IMR-90 (cell line): ENCODE data around the gene RHOD. TPM values are rescaled to one million over a fixed set of nuclear protein-coding genes. Genes with fewer than 3 reads are reported as not detected.

ENCODE experiments used
- ATAC-seq: fragments of 200-7000 bp; cut with Tn5 transposase; 2 replicates; pipeline ENCODE4 v1.9.1; 2020; ENCODE audit warnings: low read depth, mild to moderate bottlenecking, moderate library complexity
- BruUV-seq: library from RNA; stranded (reverse); fragments of 400-500 nt; replicated peaks from 2 replicates; lab custom pipeline; 2021; lab: Mats Ljungman, UMichigan
- CTCF ChIA-PET: fragments of 300-600 bp; formaldehyde crosslinking; extraction: SDS; loops from one replicate; lab custom pipeline; 2021; ENCODE audit warnings: antibody characterized with exemption; lab: Yijun Ruan, JAX
- POLR2A ChIA-PET: fragments of 300-600 bp; sonication (Branson Sonifier 250); formaldehyde crosslinking; loops from one replicate; lab custom pipeline; 2022; ENCODE audit warnings: antibody characterized with exemption; ENCODE audit not compliant: unreplicated experiment; lab: Charles Lee
- DNase-seq: peaks from one replicate; pipeline ENCODE4 v3.0.0; 2013
- H2AFZ ChIP-seq: replicated peaks from 2 replicates; pipeline ENCODE3; 2013; ENCODE audit warnings: low read length, mild to moderate bottlenecking; ENCODE audit not compliant: poor library complexity
- H2AK5ac ChIP-seq: 2 replicates; pipeline ENCODE4 v1.6.1; 2013; ENCODE audit warnings: low read depth, low read length, inconsistent platforms
- H2AK9ac ChIP-seq: replicated peaks from 2 replicates; pipeline ENCODE3; 2013; ENCODE audit warnings: mild to moderate bottlenecking, low read depth, low read length, moderate library complexity; ENCODE audit not compliant: poor library complexity
- H2BK120ac ChIP-seq: 2 replicates; pipeline ENCODE4 v1.6.1; 2013; ENCODE audit warnings: low read depth, low read length, inconsistent platforms
- H2BK15ac ChIP-seq: 3 replicates; pipeline ENCODE4 v1.6.1; 2013; ENCODE audit warnings: low read depth, low read length, inconsistent platforms
- H2BK20ac ChIP-seq: 2 replicates; pipeline ENCODE4 v1.6.1; 2013; ENCODE audit warnings: low read depth, mild to moderate bottlenecking, inconsistent platforms, low read length, moderate library complexity
- H2BK5ac ChIP-seq: 2 replicates; pipeline ENCODE4 v1.6.1; 2013; ENCODE audit warnings: mild to moderate bottlenecking, low read depth, low read length, inconsistent platforms; ENCODE audit not compliant: poor library complexity, severe bottlenecking
- H3K14ac ChIP-seq: replicated peaks from 2 replicates; pipeline ENCODE4 v1.6.1; 2013; ENCODE audit warnings: low read depth, low read length, inconsistent platforms
- H3K18ac ChIP-seq: 2 replicates; pipeline ENCODE4 v1.6.1; 2013; ENCODE audit warnings: low read depth, low read length, control low read depth
- H3K23ac ChIP-seq: 2 replicates; pipeline ENCODE4 v1.6.1; 2013; ENCODE audit warnings: low read depth, low read length, inconsistent platforms
- H3K27ac ChIP-seq: 2 replicates; pipeline ENCODE4 v1.5.1; 2013; ENCODE audit warnings: mild to moderate bottlenecking, control low read depth, low read length; ENCODE audit not compliant: insufficient read depth
- H3K27me3 ChIP-seq: 2 replicates; pipeline ENCODE4 v1.6.1; 2013; ENCODE audit warnings: low read length; ENCODE audit not compliant: control insufficient read depth, insufficient read depth
- H3K36me3 ChIP-seq: 2 replicates; pipeline ENCODE4 v1.6.1; 2013; ENCODE audit warnings: low read length, mixed read lengths; ENCODE audit not compliant: control insufficient read depth, insufficient read depth
- H3K4ac ChIP-seq: 2 replicates; pipeline ENCODE4 v1.6.1; 2013; ENCODE audit warnings: low read depth, low read length, inconsistent platforms
- H3K4me1 ChIP-seq: 2 replicates; pipeline ENCODE4 v1.6.1; 2013; ENCODE audit warnings: low read length, mixed read lengths; ENCODE audit not compliant: control insufficient read depth, insufficient read depth
- H3K4me2 ChIP-seq: 2 replicates; pipeline ENCODE4 v1.6.1; 2013; ENCODE audit warnings: low read depth, mild to moderate bottlenecking, control low read depth, low read length, moderate library complexity
- H3K4me3 ChIP-seq: 2 replicates; pipeline ENCODE4 v1.5.1; 2013; ENCODE audit warnings: low read depth, mild to moderate bottlenecking, control low read depth, low read length, moderate library complexity; ENCODE audit not compliant: insufficient read depth
- H3K56ac ChIP-seq: 2 replicates; pipeline ENCODE4 v1.6.1; 2013; ENCODE audit warnings: low read length, inconsistent platforms; ENCODE audit not compliant: insufficient read depth; ENCODE audit errors: extremely low read depth
- H3K79me1 ChIP-seq, 2 experiments: 2 replicates each; pipeline ENCODE4 v1.6.1; 2013; ENCODE audit warnings: low read length in 2 of 2, inconsistent platforms in 1 of 2, low read depth in 1 of 2
- H3K9ac ChIP-seq: 2 replicates; pipeline ENCODE4 v1.6.1; 2013; ENCODE audit warnings: low read depth, low read length, control low read depth
- H3K9me1 ChIP-seq: 2 replicates; pipeline ENCODE4 v1.6.1; 2013; ENCODE audit warnings: low read length, inconsistent platforms; ENCODE audit not compliant: insufficient read depth
- H3K9me3 ChIP-seq: 2 replicates; pipeline ENCODE4 v1.6.1; 2013; ENCODE audit warnings: low read length; ENCODE audit not compliant: control insufficient read depth, insufficient read depth
- H4K20me1 ChIP-seq: 2 replicates; pipeline ENCODE4 v1.6.1; 2013; ENCODE audit warnings: low read length, inconsistent platforms; ENCODE audit not compliant: insufficient read depth
- H4K5ac ChIP-seq: 2 replicates; pipeline ENCODE4 v1.6.1; 2013; ENCODE audit warnings: mild to moderate bottlenecking, low read depth, low read length, control low read depth
- H4K8ac ChIP-seq, 2 experiments: 2 replicates each; pipeline ENCODE4 v1.6.1; 2013; ENCODE audit warnings: low read depth in 2 of 2, low read length in 2 of 2, control low read depth in 1 of 2, inconsistent platforms in 1 of 2
- H4K91ac ChIP-seq: 2 replicates; pipeline ENCODE4 v1.6.1; 2013; ENCODE audit warnings: low read depth, low read length, inconsistent platforms; ENCODE audit not compliant: insufficient read depth
- CEBPB ChIP-seq: IDR thresholded peaks from 2 replicates; pipeline ENCODE4 v1.6.1; 2012; ENCODE audit warnings: low read depth, low read length, improper control_type of control experiment
- ELK1 ChIP-seq: fragments of 150-350 bp; IDR thresholded peaks from 2 replicates; pipeline ENCODE4 v1.6.1; 2016; ENCODE audit warnings: low read depth, mild to moderate bottlenecking, low read length, moderate library complexity, borderline replicate concordance
- NFE2L2 ChIP-seq: fragments of 150-350 bp; IDR thresholded peaks from 2 replicates; pipeline ENCODE4 v1.6.1; 2016; ENCODE audit warnings: low read depth, mild to moderate bottlenecking, low read length
- RCOR1 ChIP-seq: IDR thresholded peaks from 2 replicates; pipeline ENCODE4 v1.6.1; 2012; ENCODE audit warnings: mild to moderate bottlenecking, low read length, improper control_type of control experiment; ENCODE audit not compliant: insufficient replicate concordance
- RFX5 ChIP-seq: IDR thresholded peaks from 2 replicates; pipeline ENCODE4 v1.8.0; 2012; ENCODE audit warnings: low read depth, mild to moderate bottlenecking, low read length, moderate library complexity
- WGBS, 2 experiments: methylation state at CpG; one replicate each; pipeline versions ENCODE4 v1.1.5 to v1.1.7; 2013; ENCODE audit warnings: missing lambda C conversion rate in 2 of 2; ENCODE audit not compliant: insufficient read length in 1 of 2; ENCODE audit errors: extremely low coverage in 2 of 2; 5-methylcytosine and 5-hydroxymethylcytosine counted together
- dilution Hi-C: fragments of 300-500 bp; cut with HindIII; formaldehyde crosslinking; loops from one replicate; pipeline ENCODE4 v1.14.3; 2018; ENCODE audit warnings: low sequenced_read_pairs; ENCODE audit not compliant: unreplicated experiment
- in situ Hi-C: fragments of 300-500 bp; cut with MboI; formaldehyde crosslinking; loops from 3 replicates; pipeline ENCODE4 v1.14.3; 2019; ENCODE audit warnings: low sequenced_read_pairs, inconsistent platforms, mixed read lengths
- intact Hi-C: fragments of 100-400 bp; cut with micrococcal nuclease; formaldehyde crosslinking; loops from 2 replicates; pipeline ENCODE4 v1.10.0; 2022
- polyA plus RNA-seq, 3 experiments: library from polyadenylated mRNA; depleted of rRNA; stranded (reverse); fragments of >200 nt; gene quantifications; 2 replicates each; pipeline ENCODE4 v1.2.3, GENCODE V29; 2012; ENCODE audit warnings: low replicate concordance in 1 of 3
- total RNA-seq: library from RNA; depleted of rRNA; stranded (reverse); fragments of >200 nt; gene quantifications from 2 replicates; pipeline ENCODE4 v1.2.3, GENCODE V29; 2012

Gene RHOD
- total and polyA plus RNA-seq, 2 of the 4 experiments (the other 2 are of a cell fraction) = 4.7 to 10.9 TPM

- Histone ChIP-seq H3K27me3 (no peaks in the 10 kb centered on the region; the same call in 1 of the 2 replicates), H3K4me1 (no peaks in the 10 kb centered on the region), H2BK20ac (no peak overlapping the region), H2AFZ (no peak overlapping the region), H3K18ac (no peak overlapping the region), H3K4me2 (no peak overlapping the region), H3K23ac (no peak overlapping the region), H3K9ac (no peak overlapping the region), H3K4me3 (no peak overlapping the region), H4K91ac (no peak overlapping the region), H2BK15ac (no peak overlapping the region), H4K8ac (no peak overlapping the region), H4K5ac (no peak overlapping the region), H2AK9ac (no peak overlapping the region), H2BK120ac (no peak overlapping the region), H3K9me1 (no peaks in the 10 kb centered on the region), H3K79me1 (no peaks in the 10 kb centered on the region), H2AK5ac (no peak overlapping the region), H3K9me3 (no peaks in the 10 kb centered on the region), H3K27ac (no peak overlapping the region), H2BK5ac (no peak overlapping the region), H3K4ac (no peak overlapping the region), H4K20me1 (no peaks in the 10 kb centered on the region), H3K14ac (no peak overlapping the region), H3K36me3 (no peaks in the 10 kb centered on the region), H3K56ac (no peak overlapping the region)
- DNase-seq (no peak), ATAC-seq (no peak)
- TF ChIP-seq CEBPB = no peak
- no peak for TF ChIP-seq RCOR1
- TF ChIP-seq NFE2L2 = no peak
- TF ChIP-seq ELK1 = no peak
- TF ChIP-seq RFX5 = no peak
- 80% methylated on average over 6 of the region's 11 CpGs; no CpG with 5 or more reads in 1 of the 2 experiments for WGBS, 2 experiments
- ChIA-PET POLR2A (no interaction called here), CTCF (no interaction called here)
- in situ Hi-C loops (no loop called here), intact Hi-C loops (no loop called here), dilution Hi-C loops (no loop called here)
- BruUV-seq = no TSS peak
These were observed 43.1 kb upstream of the RHOD start for GRCh38 chr11:67013511-67014045.
